Choroid plexus epithelial cell (primary cell): Measurements from ENCODE around the gene CD226.

Source experiments
- DNase-seq: peaks from one replicate; pipeline ENCODE4 v3.0.0-alpha.2; 2010; ENCODE audit warnings: low read depth
- H3K4me3 ChIP-seq: 2 replicates; pipeline ENCODE4 v1.5.1; 2011; ENCODE audit warnings: low read depth, mild to moderate bottlenecking, control low read depth, low read length, moderate library complexity
- CTCF ChIP-seq: conservative IDR thresholded peaks from 2 replicates; pipeline ENCODE4 v1.5.1; 2011; ENCODE audit warnings: low read depth, mild to moderate bottlenecking, control low read depth, inconsistent platforms, low read length, moderate library complexity

The CD226 gene

GRCh38 chr18:69956665-69957620 is 9.3 kb upstream of the CD226 start:
- no peak for DNase-seq
- TF ChIP-seq CTCF = no peak
- H3K4me3 ChIP-seq = no peak overlapping the region

GRCh38 chr18:69956057-69956456 is 8.4 kb upstream of the CD226 start:
- no peak overlapping the region for H3K4me3 ChIP-seq
- TF ChIP-seq CTCF = no peak
- no peak for DNase-seq

GRCh38 chr18:69954719-69955480 is 7.2 kb upstream of the CD226 start:
- no peak for DNase-seq
- H3K4me3 ChIP-seq = no peak overlapping the region

GRCh38 chr18:69953191-69953590 is 5.5 kb upstream of the CD226 start:
- no peak overlapping the region for H3K4me3 ChIP-seq
- TF ChIP-seq CTCF = no peak
- no peak for DNase-seq

More at GRCh38 chr18:69954719-69955480, 7.2 kb upstream of the CD226 start:
- TF ChIP-seq CTCF = no peak

GRCh38 chr18:69951182-69951581 is 3.5 kb upstream of the CD226 start:
- H3K4me3 ChIP-seq = no peak overlapping the region
- DNase-seq = peak; percentile 63
- TF ChIP-seq CTCF = no peak

- no peak for DNase-seq
- H3K4me3 ChIP-seq = no peak overlapping the region
- TF ChIP-seq CTCF = no peak
Observed at GRCh38 chr18:69949538-69949936, 1.9 kb upstream of the CD226 start.
